ENCODE results near the gene JAKMIP1.

The JAKMIP1 gene

GRCh38 chr4:6201580-6202091 is 1.3 kb upstream of the JAKMIP1 start:
- DNase-seq (ENCODE audit: low read depth), result peak; percentile 72
- H3K4me3 ChIP-seq (ENCODE audit: low read depth, low read length), result peak overlapping the region; percentile 79

GRCh38 chr4:6200922-6201362 is 593 bp upstream of the JAKMIP1 start:
- peak overlapping the region; percentile 79 for H3K4me3 ChIP-seq (ENCODE audit: low read depth, low read length)
- no peak for TF ChIP-seq CTCF (IDR thresholded peaks at IDR 0.05; ENCODE audit: low read depth, low read length, missing control alignments)
- DNase-seq (ENCODE audit: low read depth), result no peak

More at GRCh38 chr4:6201580-6202091, 1.3 kb upstream of the JAKMIP1 start:
- TF ChIP-seq CTCF (IDR thresholded peaks at IDR 0.05; ENCODE audit: low read depth, low read length, missing control alignments), result no peak

GRCh38 chr4:6199422-6199921 is 877 bp downstream of the JAKMIP1 start:
- no peak for DNase-seq (ENCODE audit: low read depth)
- TF ChIP-seq CTCF (IDR thresholded peaks at IDR 0.05; ENCODE audit: low read depth, low read length, missing control alignments), result no peak

GRCh38 chr4:6198768-6199421 is 1.5 kb downstream of the JAKMIP1 start:
- H3K4me3 ChIP-seq (ENCODE audit: low read depth, low read length), result peak overlapping the region; percentile 78
- TF ChIP-seq CTCF (IDR thresholded peaks at IDR 0.05; ENCODE audit: low read depth, low read length, missing control alignments), result peak; percentile 28
- no peak for DNase-seq (ENCODE audit: low read depth)

More at GRCh38 chr4:6199422-6199921, 877 bp downstream of the JAKMIP1 start:
- peak overlapping the region; percentile 78 for H3K4me3 ChIP-seq (ENCODE audit: low read depth, low read length)

GRCh38 chr4:6198278-6198677 is 2.1 kb downstream of the JAKMIP1 start:
- TF ChIP-seq CTCF (IDR thresholded peaks at IDR 0.05; ENCODE audit: low read depth, low read length, missing control alignments), result no peak
- H3K4me3 ChIP-seq (ENCODE audit: low read depth, low read length), result peak overlapping the region; percentile 78
- DNase-seq (ENCODE audit: low read depth), result no peak

- no peak for DNase-seq (ENCODE audit: low read depth)
- H3K4me3 ChIP-seq (ENCODE audit: low read depth, low read length), result no peak overlapping the region
- TF ChIP-seq CTCF (IDR thresholded peaks at IDR 0.05; ENCODE audit: low read depth, low read length, missing control alignments), result no peak
Observed at GRCh38 chr4:6197433-6198174, 2.7 kb downstream of the JAKMIP1 start.
